Liver (tissue), 9 donors: ENCODE results near the gene INPP5A. TPM values are rescaled to one million over a fixed set of nuclear protein-coding genes. Genes with fewer than 3 reads are reported as not detected.

Source experiments
- DNase-seq: peaks from one replicate; pipeline ENCODE4 v3.0.0-alpha.2; 2017; ENCODE audit warnings: low spot score
- H3K27ac ChIP-seq, 2 donors: one replicate each; pipeline ENCODE4 v1.7.0; 2013; ENCODE audit warnings: inconsistent platforms in 2 of 2, low read length in 2 of 2, control low read depth in 1 of 2, low read depth in 1 of 2, mild to moderate bottlenecking in 1 of 2
- H3K27me3 ChIP-seq, 4 donors: one replicate each; pipeline versions ENCODE4 v1.6.1 to v1.7.0; 2013; ENCODE audit warnings: low read length in 3 of 4, inconsistent platforms in 1 of 4, mild to moderate bottlenecking in 1 of 4, moderate library complexity in 1 of 4; ENCODE audit not compliant: control insufficient read depth in 4 of 4, insufficient read depth in 4 of 4
- H3K36me3 ChIP-seq, 4 donors: one replicate each; pipeline versions ENCODE4 v1.6.1 to v1.7.0; 2013; ENCODE audit warnings: low read length in 3 of 4, mild to moderate bottlenecking in 3 of 4, low read depth in 1 of 4, moderate library complexity in 1 of 4; ENCODE audit not compliant: control insufficient read depth in 4 of 4, insufficient read depth in 3 of 4
- H3K4me1 ChIP-seq, 4 donors: one replicate each; pipeline versions ENCODE4 v1.6.1 to v1.7.0; 2013; ENCODE audit warnings: low read length in 3 of 4, mild to moderate bottlenecking in 3 of 4, moderate library complexity in 1 of 4; ENCODE audit not compliant: control insufficient read depth in 4 of 4, insufficient read depth in 4 of 4
- H3K4me3 ChIP-seq, 3 donors: one replicate each; pipeline versions ENCODE4 v1.6.1 to v1.7.0; 2013; ENCODE audit warnings: low read length in 3 of 3, control low read depth in 1 of 3, low read depth in 1 of 3, mild to moderate bottlenecking in 1 of 3
- H3K9ac ChIP-seq, 2 donors: one replicate each; pipeline ENCODE4 v1.7.0; 2013; ENCODE audit warnings: low read length in 2 of 2, mild to moderate bottlenecking in 2 of 2, moderate library complexity in 2 of 2, control low read depth in 1 of 2, low read depth in 1 of 2
- H3K9me3 ChIP-seq, 4 donors: one replicate each; pipeline versions ENCODE4 v1.6.1 to v1.7.0; 2013; ENCODE audit warnings: low read length in 3 of 4; ENCODE audit not compliant: control insufficient read depth in 4 of 4
- ATF3 ChIP-seq: IDR thresholded peaks from 2 replicates; pipeline ENCODE4 v1.6.1; 2016; ENCODE audit warnings: antibody characterized with exemption
- CTCF ChIP-seq: fragments of 150-350 bp; IDR thresholded peaks from 2 replicates; pipeline ENCODE4 v1.5.1; 2017; ENCODE audit warnings: improper control_type of control experiment, low read depth, low read length; ENCODE audit not compliant: missing input control
- EGR1 ChIP-seq, 2 donors: IDR thresholded peaks; 2 replicates each; pipeline ENCODE4 v1.6.1; 2016 to 2018; ENCODE audit warnings: antibody characterized with exemption in 2 of 2, low read depth in 2 of 2
- FOXA1 ChIP-seq: IDR thresholded peaks from 2 replicates; pipeline ENCODE4 v1.6.1; 2016; ENCODE audit warnings: antibody characterized with exemption
- FOXA2 ChIP-seq: IDR thresholded peaks from 2 replicates; pipeline ENCODE4 v1.6.1; 2016; ENCODE audit warnings: antibody characterized with exemption
- GABPA ChIP-seq, 2 donors: IDR thresholded peaks in 1 of 2; conservative IDR thresholded peaks in 1 of 2; 2 replicates each; pipeline ENCODE4 v1.6.1; 2016; ENCODE audit warnings: antibody characterized with exemption in 2 of 2, mild to moderate bottlenecking in 1 of 2, moderate library complexity in 1 of 2
- HNF4G ChIP-seq: IDR thresholded peaks from 2 replicates; pipeline ENCODE4 v1.6.1; 2016; ENCODE audit warnings: antibody characterized with exemption
- JUND ChIP-seq, 2 donors: IDR thresholded peaks; 2 replicates each; pipeline ENCODE4 v1.6.1; 2016; ENCODE audit warnings: antibody characterized with exemption in 2 of 2
- MAX ChIP-seq: IDR thresholded peaks from 2 replicates; pipeline ENCODE4 v1.6.1; 2016; ENCODE audit warnings: antibody characterized with exemption
- NR2F2 ChIP-seq: IDR thresholded peaks from 2 replicates; pipeline ENCODE4 v1.6.1; 2016; ENCODE audit warnings: antibody characterized with exemption
- RAD21 ChIP-seq, 2 donors: IDR thresholded peaks; 2 replicates each; pipeline ENCODE4 v1.6.1; 2016; ENCODE audit warnings: antibody characterized with exemption in 2 of 2, mild to moderate bottlenecking in 2 of 2
- REST ChIP-seq: IDR thresholded peaks from 2 replicates; pipeline ENCODE4 v1.6.1; 2016; ENCODE audit warnings: antibody characterized with exemption, mild to moderate bottlenecking
- RXRA ChIP-seq, 2 donors: IDR thresholded peaks; 2 replicates each; pipeline ENCODE4 v1.6.1; 2017 to 2018; ENCODE audit warnings: antibody characterized with exemption in 2 of 2, mild to moderate bottlenecking in 1 of 2
- SP1 ChIP-seq: IDR thresholded peaks from 2 replicates; pipeline ENCODE4 v1.6.1; 2018; ENCODE audit warnings: antibody characterized with exemption, mild to moderate bottlenecking
- TAF1 ChIP-seq: conservative IDR thresholded peaks from 2 replicates; pipeline ENCODE4 v1.6.1; 2016; ENCODE audit warnings: antibody characterized with exemption, mild to moderate bottlenecking
- YY1 ChIP-seq: IDR thresholded peaks from 2 replicates; pipeline ENCODE4 v1.6.1; 2016; ENCODE audit warnings: antibody characterized with exemption, mild to moderate bottlenecking
- ZBTB33 ChIP-seq: IDR thresholded peaks from 2 replicates; pipeline ENCODE4 v1.6.1; 2016; ENCODE audit warnings: antibody characterized with exemption
- WGBS: extraction: QIAGEN DNeasy Blood & Tissue Kit; methylation state at CpG from one replicate; pipeline ENCODE4 v1.1.7; 2013; 5-methylcytosine and 5-hydroxymethylcytosine counted together
- polyA plus RNA-seq, 2 donors: library from polyadenylated mRNA; stranded (reverse) in 1 of 2; unstranded in 1 of 2; fragments of 200-250 nt in 1 of 2; fragments of >200 nt in 1 of 2; fragmentation: Nextera tagmentation in 1 of 2; extraction: Ambion mirVana in 1 of 2; gene quantifications; one replicate each; pipeline versions ENCODE4 v1.2.1 to v1.2.3, GENCODE V29; 2013 to 2015
- total RNA-seq, 2 donors: library from RNA; depleted of rRNA; stranded (reverse); fragments of >200 nt; gene quantifications; one replicate each; pipeline ENCODE4 v1.2.3, GENCODE V29; 2014
- donor health status: healthy.
- donor health status: healthy.
- donor health status: healthy.
- donor health status: healthy.
- donor health status: healthy.

The INPP5A gene
- total and polyA plus RNA-seq, 4 donors, result 4.3 to 26.5 (median 10.9) TPM

GRCh38 chr10:132559538-132559937, 22.0 kb downstream of the INPP5A start:
- Histone ChIP-seq H3K4me1 (peaks cover 0 to 7% (median 6%) of the 10 kb centered on the region in 4 donors), H3K4me3 (no peak overlapping the region), H3K9me3 (no peaks in the 10 kb centered on the region), H3K27ac (no peak overlapping the region), H3K9ac (no peak overlapping the region), H3K27me3 (no peaks in the 10 kb centered on the region), H3K36me3 (no peaks in the 10 kb centered on the region)
- 94% methylated on average over 11 of the region's 11 CpGs for WGBS
- no peak for TF ChIP-seq NR2F2
- no peak for TF ChIP-seq FOXA2
- no peak for TF ChIP-seq JUND (IDR thresholded peaks at IDR 0.05)
- DNase-seq, result no peak

GRCh38 chr10:132560241-132560731, 22.7 kb downstream of the INPP5A start:
- DNase-seq, result no peak
- no peaks in the 10 kb centered on the region for H3K27me3 ChIP-seq
- H3K4me3 ChIP-seq, result no peak overlapping the region
- WGBS, result 79% methylated on average over 10 of the region's 10 CpGs
- no peaks in the 10 kb centered on the region for H3K9me3 ChIP-seq
- H3K36me3 ChIP-seq, result no peaks in the 10 kb centered on the region
- no peak for TF ChIP-seq FOXA2
- no peak for TF ChIP-seq SP1
- TF ChIP-seq NR2F2, result no peak
- no peak for TF ChIP-seq FOXA1
- no peak for TF ChIP-seq EGR1 (IDR thresholded peaks at IDR 0.05; ENCODE audit: low read depth in 2 of 2)
- TF ChIP-seq ATF3, result no peak
- no peak for TF ChIP-seq RAD21 (IDR thresholded peaks at IDR 0.05)
- TF ChIP-seq TAF1, result no peak
- no peak for TF ChIP-seq CTCF
- no peak for TF ChIP-seq HNF4G
- TF ChIP-seq RXRA (IDR thresholded peaks at IDR 0.05), result no peak
- TF ChIP-seq MAX, result no peak
- no peak for TF ChIP-seq REST
- no peak for TF ChIP-seq ZBTB33
- TF ChIP-seq YY1, result no peak
- TF ChIP-seq GABPA (IDR thresholded peaks at IDR 0.05 in 1 of 2, conservative IDR thresholded peaks at IDR 0.05 in 1 of 2), result no peak
- H3K9ac ChIP-seq, result no peak overlapping the region
- no peak overlapping the region for H3K27ac ChIP-seq
- H3K4me1 ChIP-seq, result peaks cover 0 to 7% (median 5%) of the 10 kb centered on the region in 4 donors
